HCT116 (cell line): ENCODE measurements around the gene C1orf141. TPM values are rescaled to one million over a fixed set of nuclear protein-coding genes. Genes with fewer than 3 reads are reported as not detected.

Source experiments
- ATAC-seq: fragments of 200-7000 bp; cut with Tn5 transposase; 2 replicates; pipeline ENCODE4 v1.9.1; 2020; ENCODE audit warnings: mild to moderate bottlenecking, moderate library complexity
- BruUV-seq: library from RNA; stranded (reverse); fragments of 400-500 nt; replicated peaks from 2 replicates; lab custom pipeline; 2021; lab: Mats Ljungman, UMichigan
- CTCF ChIA-PET: fragments of 300-600 bp; sonication (Branson Sonifier 250); formaldehyde crosslinking; loops from one replicate; lab custom pipeline; 2021; ENCODE audit warnings: antibody characterized with exemption; lab: Charles Lee
- POLR2A ChIA-PET: fragments of 300-600, 350-600 bp; sonication (Branson Sonifier 250); formaldehyde crosslinking; loops from one replicate; lab custom pipeline; 2021; ENCODE audit warnings: antibody characterized with exemption; lab: Charles Lee
- RAD21 ChIA-PET, 2 experiments: fragments of 300-600 bp; sonication (Branson Sonifier 250); formaldehyde crosslinking; loops; one replicate each; lab custom pipeline; 2023; ENCODE audit warnings: low total read pairs in 2 of 2; ENCODE audit not compliant: uncharacterized antibody in 2 of 2, unreplicated experiment in 2 of 2, low non-redundant PET in 1 of 2; lab: Charles Lee
- DNase-seq: peaks from one replicate; pipeline ENCODE4 v3.0.0-alpha.2; 2010; ENCODE audit warnings: low read depth, low spot score
- H2AFZ ChIP-seq: fragments of 200-600 bp; shearing (Covaris generic), sonication (generic); 2 replicates; pipeline ENCODE4 v1.6.1; 2017; ENCODE audit warnings: low read depth, mixed run types, mixed read lengths, antibody characterized with exemption, low read length; ENCODE audit not compliant: poor library complexity, severe bottlenecking
- H3K27ac ChIP-seq: 2 replicates; pipeline ENCODE4 v1.5.1; 2012; ENCODE audit warnings: low read depth, low read length
- H3K27me3 ChIP-seq: fragments of 200-600 bp; sonication (generic); 2 replicates; pipeline ENCODE4 v1.6.1; 2016; ENCODE audit warnings: mixed run types, low read length, mixed read lengths; ENCODE audit not compliant: insufficient read depth
- H3K36me3 ChIP-seq, 2 experiments: fragments of 200-500 bp in 1 of 2; fragments of 200-600 bp in 1 of 2; sonication (Bioruptor generic) in 1 of 2; sonication (generic) in 1 of 2; 2 replicates each; pipeline versions ENCODE4 v1.5.1 to v1.6.1; 2014 to 2016; ENCODE audit warnings: low read length in 2 of 2, inconsistent platforms in 1 of 2, mixed read lengths in 1 of 2, mixed run types in 1 of 2; ENCODE audit not compliant: insufficient read depth in 2 of 2, control insufficient read depth in 1 of 2
- H3K4me1 ChIP-seq, 2 experiments: fragments of 200-600 bp in 1 of 2; sonication (generic) in 1 of 2; 2 replicates each; pipeline versions ENCODE4 v1.5.1 to v1.6.1; 2012 to 2017; ENCODE audit warnings: low read length in 2 of 2, inconsistent platforms in 1 of 2, mild to moderate bottlenecking in 1 of 2, mixed read lengths in 1 of 2, mixed run types in 1 of 2, moderate library complexity in 1 of 2; ENCODE audit not compliant: insufficient read depth in 2 of 2, control insufficient read depth in 1 of 2
- H3K4me2 ChIP-seq: fragments of 200-600 bp; sonication (generic); 2 replicates; pipeline ENCODE4 v1.6.1; 2017; ENCODE audit warnings: mixed run types, low read length, mixed read lengths
- H3K4me3 ChIP-seq, 2 experiments: fragments of 200-600 bp in 1 of 2; sonication (generic) in 1 of 2; replicated peaks in 1 of 2; 2 replicates each; pipeline ENCODE4 v1.5.1; 2011 to 2016; ENCODE audit warnings: low read length in 2 of 2, control low read depth in 1 of 2, low read depth in 1 of 2, mild to moderate bottlenecking in 1 of 2, mixed read lengths in 1 of 2, mixed run types in 1 of 2
- H3K79me2 ChIP-seq: fragments of 200-600 bp; sonication (generic); 2 replicates; pipeline ENCODE4 v1.6.1; 2017; ENCODE audit warnings: mild to moderate bottlenecking, mixed run types, low read length, moderate library complexity, mixed read lengths; ENCODE audit not compliant: insufficient read depth
- H3K9ac ChIP-seq: fragments of 200-600 bp; sonication (generic); 2 replicates; pipeline ENCODE4 v1.6.1; 2016; ENCODE audit warnings: low read length, mixed read lengths
- H3K9me2 ChIP-seq: fragments of 200-600 bp; sonication (generic), shearing (Covaris generic); 2 replicates; pipeline ENCODE4 v1.6.1; 2017; ENCODE audit warnings: mixed run types, mild to moderate bottlenecking, moderate library complexity; ENCODE audit not compliant: insufficient read depth
- H3K9me3 ChIP-seq, 2 experiments: fragments of 200-500 bp in 1 of 2; fragments of 200-600 bp in 1 of 2; sonication (Bioruptor generic) in 1 of 2; sonication (generic) in 1 of 2; 2 replicates each; pipeline ENCODE4 v1.6.1; 2014 to 2017; ENCODE audit warnings: low read length in 2 of 2, mixed read lengths in 2 of 2, inconsistent platforms in 1 of 2, low read depth in 1 of 2, mild to moderate bottlenecking in 1 of 2, mixed run types in 1 of 2, moderate library complexity in 1 of 2; ENCODE audit not compliant: control insufficient read depth in 1 of 2, insufficient read depth in 1 of 2
- H4K20me1 ChIP-seq: fragments of 200-600 bp; sonication (generic), shearing (Covaris generic); 2 replicates; pipeline ENCODE4 v1.6.1; 2017; ENCODE audit warnings: mixed run types, mild to moderate bottlenecking, moderate library complexity; ENCODE audit not compliant: insufficient read depth
- CEBPB ChIP-seq: IDR thresholded peaks from 2 replicates; pipeline ENCODE4 v1.6.1; 2012; ENCODE audit warnings: low read depth
- ELF1 ChIP-seq: IDR thresholded peaks from 2 replicates; pipeline ENCODE4 v1.6.1; 2012; ENCODE audit warnings: low read depth, borderline replicate concordance
- RAD21 ChIP-seq: IDR thresholded peaks from 2 replicates; pipeline ENCODE4 v1.6.1; 2012; ENCODE audit warnings: low read depth, mild to moderate bottlenecking
- SP1 ChIP-seq: IDR thresholded peaks from 2 replicates; pipeline ENCODE4 v1.6.1; 2012; ENCODE audit warnings: low read depth
- ZNF274 ChIP-seq: fragments of 200-500 bp; sonication (Bioruptor generic); IDR thresholded peaks from 2 replicates; pipeline ENCODE4 v1.6.1; 2014; ENCODE audit warnings: mild to moderate bottlenecking, low read depth, low read length, inconsistent platforms
- intact Hi-C: fragments of 100-400 bp; cut with micrococcal nuclease; formaldehyde crosslinking; loops from 2 replicates; pipeline ENCODE4 v1.10.0; 2022
- total RNA-seq: library from RNA; stranded (reverse); gene quantifications from one replicate; pipeline ENCODE4 v1.2.1, GENCODE V29; 2021; ENCODE audit not compliant: unreplicated experiment
- TF ChIP-seq, protein P1 (sequence below), 3 experiments: fragments of 200-600 bp in 1 of 3; sonication (generic) in 1 of 3; IDR thresholded peaks in 2 of 3; conservative IDR thresholded peaks in 1 of 3; 2 replicates each; pipeline ENCODE4 v1.5.1; 2012 to 2017; ENCODE audit warnings: low read depth in 2 of 3, low read length in 2 of 3, antibody characterized with exemption in 1 of 3, borderline replicate concordance in 1 of 3, control low read depth in 1 of 3, mild to moderate bottlenecking in 1 of 3, mixed read lengths in 1 of 3, mixed run types in 1 of 3, moderate library complexity in 1 of 3; ENCODE audit not compliant: insufficient read depth in 1 of 3
- TF ChIP-seq, protein P2 (sequence below): IDR thresholded peaks from 2 replicates; pipeline ENCODE4 v1.6.1; 2011; ENCODE audit warnings: mild to moderate bottlenecking, low read length, moderate library complexity; ENCODE audit not compliant: insufficient replicate concordance; ENCODE audit errors: extremely low read depth

The C1orf141 gene
- total RNA-seq, 1 experiment from 2014 or later: not detected

DNA sequence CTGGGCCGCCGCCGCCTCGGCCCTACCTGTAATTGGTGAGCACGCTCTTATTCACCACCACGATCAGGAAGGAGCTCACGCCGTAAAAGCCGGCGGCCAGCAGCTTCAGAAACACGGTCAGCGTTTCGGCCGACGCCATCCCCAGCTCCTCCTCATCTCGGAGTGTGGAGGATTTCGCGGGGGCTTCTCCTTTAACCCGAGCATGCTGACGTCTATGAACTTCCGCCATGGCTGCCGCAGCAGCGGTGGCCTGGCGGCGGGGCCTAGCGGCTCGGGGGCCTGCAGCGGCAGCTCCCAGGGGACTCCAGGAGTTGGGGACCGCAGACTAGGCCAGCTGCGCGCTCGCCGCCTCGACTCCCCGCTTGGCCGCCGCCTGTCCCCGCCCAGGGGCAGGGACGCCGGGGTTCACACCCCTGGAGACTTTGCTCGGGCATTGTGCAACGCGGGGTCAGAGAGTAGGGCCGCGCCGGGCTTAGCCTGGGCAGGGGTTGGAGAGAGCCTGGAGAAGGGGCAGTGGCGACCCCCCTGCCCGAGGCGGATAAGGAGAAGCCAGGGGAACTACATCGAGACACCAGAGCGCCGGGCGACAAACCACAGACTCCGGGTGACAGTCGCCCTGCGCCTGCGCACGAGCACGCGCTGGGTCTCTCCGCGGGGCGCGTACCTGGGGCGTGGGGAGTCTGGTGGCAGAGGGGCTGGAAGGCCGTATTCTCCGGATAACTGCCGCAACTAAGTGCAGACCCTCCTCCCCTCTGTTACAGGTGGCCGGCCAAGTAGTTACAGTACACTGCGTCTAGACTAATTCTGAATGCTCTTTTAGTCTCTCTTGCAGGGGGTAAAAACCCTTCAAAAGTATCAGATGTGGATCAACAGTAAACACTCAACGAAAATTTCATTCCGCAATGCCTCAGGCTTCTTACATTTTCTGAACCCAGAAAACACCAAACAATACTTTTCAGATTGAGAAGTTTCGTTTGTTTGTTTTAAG lies 80.7 kb downstream of the C1orf141 start, which contains the start of gene SLC35D1 (continued):
- TF ChIP-seq, protein P1, sequence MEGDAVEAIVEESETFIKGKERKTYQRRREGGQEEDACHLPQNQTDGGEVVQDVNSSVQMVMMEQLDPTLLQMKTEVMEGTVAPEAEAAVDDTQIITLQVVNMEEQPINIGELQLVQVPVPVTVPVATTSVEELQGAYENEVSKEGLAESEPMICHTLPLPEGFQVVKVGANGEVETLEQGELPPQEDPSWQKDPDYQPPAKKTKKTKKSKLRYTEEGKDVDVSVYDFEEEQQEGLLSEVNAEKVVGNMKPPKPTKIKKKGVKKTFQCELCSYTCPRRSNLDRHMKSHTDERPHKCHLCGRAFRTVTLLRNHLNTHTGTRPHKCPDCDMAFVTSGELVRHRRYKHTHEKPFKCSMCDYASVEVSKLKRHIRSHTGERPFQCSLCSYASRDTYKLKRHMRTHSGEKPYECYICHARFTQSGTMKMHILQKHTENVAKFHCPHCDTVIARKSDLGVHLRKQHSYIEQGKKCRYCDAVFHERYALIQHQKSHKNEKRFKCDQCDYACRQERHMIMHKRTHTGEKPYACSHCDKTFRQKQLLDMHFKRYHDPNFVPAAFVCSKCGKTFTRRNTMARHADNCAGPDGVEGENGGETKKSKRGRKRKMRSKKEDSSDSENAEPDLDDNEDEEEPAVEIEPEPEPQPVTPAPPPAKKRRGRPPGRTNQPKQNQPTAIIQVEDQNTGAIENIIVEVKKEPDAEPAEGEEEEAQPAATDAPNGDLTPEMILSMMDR (IDR thresholded peaks at IDR 0.05 in 2 of 3, conservative IDR thresholded peaks at IDR 0.05 in 1 of 3; ENCODE audit: borderline replicate concordance in 1 of 3, insufficient read depth in 1 of 3, low read depth in 2 of 3, low read length in 2 of 3): no peak

DNA sequence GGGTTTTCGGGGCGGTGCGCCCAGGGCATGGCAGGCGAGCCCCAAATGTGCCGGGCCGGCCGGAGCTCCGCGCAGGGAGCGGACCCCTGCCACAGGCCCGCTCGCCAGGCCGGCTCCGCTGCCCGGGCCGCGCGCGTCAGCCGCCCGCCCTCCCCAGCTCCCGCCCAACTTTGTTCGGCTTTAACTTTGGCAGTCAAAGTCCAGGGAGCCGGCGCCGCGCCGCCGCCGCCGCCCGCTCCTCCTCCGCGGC lies 81.3 kb downstream of the C1orf141 start:
- RAD21 ChIA-PET: no interaction called here
- H3K4me2 ChIP-seq: peak overlapping the region; percentile 93
- CTCF ChIA-PET: interaction anchor here (1.0 kb wide), 1 partner anchor 162 kb away, joined by 3 read pairs; no protein-coding TSS in a partner anchor
- TF ChIP-seq ELF1: no peak
- TF ChIP-seq, protein P2, sequence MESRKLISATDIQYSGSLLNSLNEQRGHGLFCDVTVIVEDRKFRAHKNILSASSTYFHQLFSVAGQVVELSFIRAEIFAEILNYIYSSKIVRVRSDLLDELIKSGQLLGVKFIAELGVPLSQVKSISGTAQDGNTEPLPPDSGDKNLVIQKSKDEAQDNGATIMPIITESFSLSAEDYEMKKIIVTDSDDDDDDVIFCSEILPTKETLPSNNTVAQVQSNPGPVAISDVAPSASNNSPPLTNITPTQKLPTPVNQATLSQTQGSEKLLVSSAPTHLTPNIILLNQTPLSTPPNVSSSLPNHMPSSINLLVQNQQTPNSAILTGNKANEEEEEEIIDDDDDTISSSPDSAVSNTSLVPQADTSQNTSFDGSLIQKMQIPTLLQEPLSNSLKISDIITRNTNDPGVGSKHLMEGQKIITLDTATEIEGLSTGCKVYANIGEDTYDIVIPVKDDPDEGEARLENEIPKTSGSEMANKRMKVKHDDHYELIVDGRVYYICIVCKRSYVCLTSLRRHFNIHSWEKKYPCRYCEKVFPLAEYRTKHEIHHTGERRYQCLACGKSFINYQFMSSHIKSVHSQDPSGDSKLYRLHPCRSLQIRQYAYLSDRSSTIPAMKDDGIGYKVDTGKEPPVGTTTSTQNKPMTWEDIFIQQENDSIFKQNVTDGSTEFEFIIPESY: no peak
- no peak for TF ChIP-seq RAD21
- TF ChIP-seq SP1: no peak
- TF ChIP-seq ZNF274: no peak
- TF ChIP-seq CEBPB: no peak
- ATAC-seq: peak; percentile 64
- H3K9ac ChIP-seq: peak overlapping the region; percentile 67
- H3K27me3 ChIP-seq: no peaks in the 10 kb centered on the region
- H3K9me2 ChIP-seq: no peaks in the 10 kb centered on the region
- H3K27ac ChIP-seq: peak overlapping the region; percentile 79
- POLR2A ChIA-PET: no interaction called here
- no TSS peak for BruUV-seq
- peaks cover 0 to 16% of the 10 kb centered on the region in 2 experiments; a peak in 1 of 4 replicates for H3K4me1 ChIP-seq
- H2AFZ ChIP-seq: peak overlapping the region; percentile 91
- no peak for DNase-seq
- H4K20me1 ChIP-seq: no peaks in the 10 kb centered on the region
- H3K79me2 ChIP-seq: 0 out of 2 replicates have a peak, but pooled peaks cover 7% of the 10 kb centered on the region
- no peaks in the 10 kb centered on the region for H3K9me3 ChIP-seq
- intact Hi-C loops: no loop called here
- peak overlapping the region; percentile 75 to 77 for H3K4me3 ChIP-seq
- H3K36me3 ChIP-seq: no peaks in the 10 kb centered on the region; a peak in 1 of 4 replicates
